Kidney tubule cell (primary cell): ENCODE results near the gene CEP104.

ENCODE experiments used
- DNase-seq: peaks from one replicate; pipeline ENCODE4 v3.0.0-alpha.2; 2018; ENCODE audit warnings: low spot score

The CEP104 gene

DNA sequence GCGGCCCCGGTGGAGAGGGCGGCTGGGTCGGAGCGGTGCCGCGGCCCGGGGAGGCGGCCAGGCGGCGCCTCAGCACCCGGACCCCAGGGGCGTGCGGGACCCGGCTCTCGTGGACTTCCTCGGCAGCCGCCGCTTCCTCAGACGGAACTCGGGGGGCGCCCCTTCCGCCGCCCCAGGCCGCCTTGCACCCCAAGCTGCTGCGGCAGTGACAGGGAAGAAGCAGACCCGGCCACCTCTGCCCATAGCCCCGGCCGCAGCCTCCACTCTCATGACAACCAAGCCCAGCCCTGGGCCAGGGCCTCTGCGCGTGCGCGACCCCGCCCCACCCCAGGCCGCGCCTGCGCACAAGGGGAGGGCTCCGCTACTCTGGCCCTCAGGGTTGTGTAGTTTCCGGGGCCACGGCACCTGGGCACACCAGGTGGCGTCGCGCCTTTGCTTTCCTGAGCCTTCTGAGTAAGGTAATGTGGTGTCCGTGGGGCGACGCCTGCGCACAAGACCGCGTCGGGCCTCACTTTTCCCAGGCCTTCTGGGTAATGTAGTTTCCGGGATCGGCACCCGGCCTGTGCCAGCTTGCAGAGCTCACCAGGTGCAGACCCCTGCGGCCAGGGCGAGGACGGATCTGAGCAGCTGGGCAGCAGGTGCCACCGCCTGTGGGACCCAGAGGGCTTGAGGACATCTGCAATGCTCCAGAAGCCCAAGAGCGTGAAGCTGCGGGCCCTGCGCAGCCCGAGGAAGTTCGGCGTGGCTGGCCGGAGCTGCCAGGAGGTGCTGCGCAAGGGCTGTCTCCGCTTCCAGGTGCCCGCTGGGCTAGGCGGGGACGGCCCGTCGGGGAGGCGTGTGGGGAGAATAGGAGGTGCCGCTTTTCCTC, at the start of gene CEP104, which contains the start of gene DFFB:
CEP104 (minus strand) TSS at position 289 of the 868 bp plus-strand sequence. CDS start 4,804 bp downstream, outside the sequence.
DFFB (plus strand) TSS at position 554 of the 868 bp plus-strand sequence; CDS start at position 682, 128 bp downstream.
- DNase-seq = peak; percentile 99

DNA sequence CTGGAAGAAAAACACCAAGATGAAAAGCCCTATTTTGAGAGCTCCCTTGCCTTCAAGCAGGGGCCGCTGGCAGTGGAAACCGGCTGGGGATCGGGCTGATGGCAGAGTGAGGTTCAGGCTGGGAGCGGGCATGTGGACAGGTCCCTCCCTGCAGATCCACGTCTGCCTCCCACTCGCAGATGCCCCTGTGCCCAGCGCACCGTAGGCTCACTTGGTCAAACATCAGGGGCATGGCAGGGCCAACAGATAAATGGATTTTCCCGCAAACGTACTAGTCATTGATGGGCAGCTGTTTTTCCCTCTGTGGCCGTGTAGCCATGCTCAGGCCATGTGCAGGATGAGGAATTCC, 49.6 kb upstream of the CEP104 start:
- no peak for DNase-seq

GRCh38 chr1:3905953-3906671, 49.1 kb upstream of the CEP104 start:
- no peak for DNase-seq

DNA sequence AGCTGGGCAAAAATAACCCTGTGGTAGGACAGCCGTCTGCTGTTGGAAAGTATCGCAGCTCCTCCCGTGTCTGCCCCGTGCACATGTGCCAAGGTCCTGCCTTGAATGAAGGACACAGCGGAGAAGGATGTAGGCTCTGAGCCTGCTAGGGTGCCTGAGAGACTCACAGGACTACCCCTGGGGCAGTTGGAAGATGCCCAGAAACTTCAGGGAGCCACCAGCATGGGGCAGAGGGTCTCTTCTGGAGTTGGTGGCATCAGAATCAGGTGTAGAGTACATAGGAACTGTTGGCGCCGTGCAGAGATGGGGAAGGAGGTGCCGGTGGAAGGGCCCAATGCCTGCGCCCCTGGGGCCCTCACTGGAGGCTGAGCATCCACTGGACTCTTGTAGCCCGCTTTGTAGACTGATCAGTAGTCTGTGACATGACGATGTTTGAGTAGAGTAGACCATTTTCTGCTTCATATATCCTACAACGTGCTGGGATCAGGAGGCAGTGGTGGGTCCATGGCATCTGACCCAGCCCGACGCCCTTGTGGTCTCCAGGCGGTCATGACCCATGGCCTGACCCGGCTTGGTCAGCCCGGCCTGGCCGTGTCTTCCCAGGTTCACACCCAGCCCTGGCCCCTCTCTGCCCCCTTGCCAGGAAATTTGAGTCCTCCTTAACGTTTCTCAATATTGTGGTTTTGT, 48.4 kb upstream of the CEP104 start:
- DNase-seq = no peak

DNA sequence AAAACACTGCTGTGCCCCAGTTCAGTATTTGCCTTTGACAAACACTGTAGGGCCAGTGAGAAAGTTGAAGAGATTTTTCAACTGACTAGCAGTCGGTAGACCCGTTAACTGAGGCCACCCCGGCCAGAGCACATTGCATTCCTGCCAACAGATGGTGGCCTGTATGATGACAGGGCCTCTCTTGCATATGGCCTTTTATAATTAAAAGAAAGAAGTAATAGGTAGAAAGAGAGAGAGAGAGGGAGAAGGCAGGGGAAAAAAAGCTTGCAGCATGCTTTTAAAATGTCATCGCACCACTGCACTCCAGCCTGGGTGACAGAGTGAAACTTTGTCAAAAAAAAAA, 47.8 kb upstream of the CEP104 start:
- no peak for DNase-seq

DNA sequence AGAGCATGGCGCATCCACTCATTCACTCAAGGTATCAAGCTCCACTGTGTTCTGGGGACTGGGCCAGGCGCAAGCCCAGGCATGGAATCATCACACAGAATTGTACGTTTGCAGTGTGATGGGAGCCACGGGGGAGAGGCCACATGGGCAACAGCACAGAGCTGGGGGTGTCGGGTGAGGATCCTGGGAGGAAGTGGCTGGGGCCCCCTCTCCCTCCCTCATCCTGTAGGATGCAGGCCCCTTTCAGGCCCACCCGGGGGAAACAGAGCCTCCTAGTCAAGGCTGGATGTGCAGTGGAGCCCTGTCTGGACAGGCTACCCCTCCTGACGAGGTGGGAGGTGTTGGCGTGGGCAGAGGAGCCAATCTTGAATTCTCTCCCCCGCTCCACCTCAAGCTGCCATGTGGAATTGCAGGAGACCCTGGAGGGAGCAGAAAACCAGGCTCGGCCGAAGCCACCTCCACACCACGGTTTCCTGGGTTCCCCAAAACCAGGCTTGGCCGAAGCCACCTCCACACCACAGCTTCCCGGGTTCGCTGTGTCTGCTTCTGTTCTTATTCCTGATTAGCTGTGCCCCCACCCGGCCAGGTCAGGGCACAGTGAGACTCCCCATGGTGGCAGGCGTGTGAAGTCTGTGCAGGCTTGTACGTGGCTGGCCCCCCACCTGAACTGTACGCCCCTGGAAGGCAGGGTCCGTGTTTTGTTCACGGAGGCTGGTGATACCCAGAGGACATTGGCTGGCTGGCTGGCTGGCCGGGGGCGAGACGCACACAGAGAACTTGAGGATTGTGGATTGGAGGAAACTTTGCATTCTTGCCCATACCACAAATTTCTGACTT, 47.2 kb upstream of the CEP104 start:
- no peak for DNase-seq

DNA sequence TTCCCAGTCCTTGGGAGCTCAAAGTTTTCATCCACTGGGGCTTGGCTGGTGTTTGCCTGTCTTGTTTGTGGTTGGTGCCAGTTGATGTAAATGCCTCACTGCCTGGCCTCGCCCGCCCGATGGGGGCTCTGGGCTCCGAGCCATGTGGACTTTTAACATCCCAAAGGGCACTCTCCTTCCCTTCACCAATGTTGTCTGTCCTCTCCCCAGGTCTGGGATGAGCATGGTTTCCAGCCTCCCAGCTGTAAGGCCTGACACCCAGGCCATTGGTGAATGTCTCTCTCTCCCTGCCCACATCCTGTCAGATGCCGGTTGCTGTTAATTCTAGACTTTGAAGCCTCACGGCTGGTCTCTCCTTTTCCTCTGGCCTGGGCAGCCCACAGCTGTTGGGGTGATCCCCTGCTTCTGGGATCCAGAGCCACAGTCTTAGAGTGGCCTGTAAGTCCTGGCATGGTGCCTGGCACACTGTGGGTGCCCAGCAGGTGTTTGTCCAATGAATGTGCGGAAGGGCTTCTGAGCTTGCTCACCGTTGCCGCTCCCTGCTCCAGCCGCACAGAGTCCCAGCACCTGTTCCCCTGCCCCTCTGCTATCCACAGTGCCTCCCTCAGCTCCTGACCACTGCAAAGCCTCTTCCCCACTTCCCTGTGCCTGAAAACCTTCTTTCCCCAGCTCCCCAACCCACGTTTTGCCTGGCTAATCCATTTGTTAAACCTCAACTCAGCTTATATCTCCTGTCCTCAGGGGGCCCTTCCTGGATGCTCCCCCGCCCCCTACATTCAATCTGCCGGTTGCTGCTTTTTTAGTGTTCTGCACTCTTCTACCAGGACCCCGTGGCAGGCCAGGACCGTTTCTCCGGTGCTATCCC, 46.4 kb upstream of the CEP104 start:
- peak; percentile 35 for DNase-seq

- peak; percentile 25 for DNase-seq
Measured at GRCh38 chr1:3902571-3903091, 45.6 kb upstream of the CEP104 start.

DNA sequence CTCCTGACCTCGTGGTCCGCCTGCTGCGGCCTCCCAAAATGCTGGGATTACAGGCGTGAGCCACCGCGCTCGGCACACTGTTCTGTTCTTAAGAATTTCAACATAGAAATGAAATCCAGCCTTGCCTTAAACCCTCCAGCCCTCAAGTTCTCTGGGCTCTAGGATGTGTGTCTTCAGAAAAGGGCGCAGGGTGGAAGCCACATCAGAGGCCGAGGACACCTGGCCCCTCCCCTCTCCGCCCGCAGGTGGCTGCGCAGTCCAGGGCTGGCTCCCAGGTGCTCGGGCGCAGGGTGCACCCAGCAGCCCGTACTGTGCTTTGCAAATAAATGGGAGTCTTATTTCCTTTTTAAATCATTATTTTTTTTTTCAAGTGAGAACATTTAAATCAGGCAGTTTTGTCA, 45.1 kb upstream of the CEP104 start:
- DNase-seq = no peak

DNA sequence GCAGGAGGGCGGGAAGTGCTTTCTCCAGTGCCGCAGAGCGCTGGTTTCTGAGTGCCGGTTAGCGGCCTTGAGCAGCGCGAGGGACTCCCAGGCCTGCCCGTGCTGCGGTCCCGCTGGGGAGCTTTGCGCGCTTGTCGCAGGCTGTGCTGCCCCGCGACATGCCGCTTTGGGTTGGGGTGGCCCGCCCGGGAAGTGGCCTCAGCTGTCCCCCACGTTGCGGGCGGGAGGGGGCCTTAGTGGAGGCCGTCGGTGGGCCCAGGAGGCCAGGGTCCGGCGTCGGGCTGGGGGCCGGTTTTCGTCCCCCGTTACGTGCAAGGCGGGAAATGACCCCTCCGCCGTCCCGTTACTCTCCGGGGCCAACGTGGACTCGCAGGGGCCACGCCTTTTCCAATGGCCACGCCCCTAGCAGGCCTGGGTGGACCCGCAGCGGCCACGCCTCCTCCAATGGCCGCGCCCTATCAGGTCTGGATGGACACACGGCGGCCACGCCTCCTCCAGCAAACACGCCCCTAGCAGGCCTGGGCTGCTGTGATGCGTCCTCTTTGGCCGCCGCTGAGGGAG, 44.0 kb upstream of the CEP104 start:
- DNase-seq = peak; percentile 97

DNA sequence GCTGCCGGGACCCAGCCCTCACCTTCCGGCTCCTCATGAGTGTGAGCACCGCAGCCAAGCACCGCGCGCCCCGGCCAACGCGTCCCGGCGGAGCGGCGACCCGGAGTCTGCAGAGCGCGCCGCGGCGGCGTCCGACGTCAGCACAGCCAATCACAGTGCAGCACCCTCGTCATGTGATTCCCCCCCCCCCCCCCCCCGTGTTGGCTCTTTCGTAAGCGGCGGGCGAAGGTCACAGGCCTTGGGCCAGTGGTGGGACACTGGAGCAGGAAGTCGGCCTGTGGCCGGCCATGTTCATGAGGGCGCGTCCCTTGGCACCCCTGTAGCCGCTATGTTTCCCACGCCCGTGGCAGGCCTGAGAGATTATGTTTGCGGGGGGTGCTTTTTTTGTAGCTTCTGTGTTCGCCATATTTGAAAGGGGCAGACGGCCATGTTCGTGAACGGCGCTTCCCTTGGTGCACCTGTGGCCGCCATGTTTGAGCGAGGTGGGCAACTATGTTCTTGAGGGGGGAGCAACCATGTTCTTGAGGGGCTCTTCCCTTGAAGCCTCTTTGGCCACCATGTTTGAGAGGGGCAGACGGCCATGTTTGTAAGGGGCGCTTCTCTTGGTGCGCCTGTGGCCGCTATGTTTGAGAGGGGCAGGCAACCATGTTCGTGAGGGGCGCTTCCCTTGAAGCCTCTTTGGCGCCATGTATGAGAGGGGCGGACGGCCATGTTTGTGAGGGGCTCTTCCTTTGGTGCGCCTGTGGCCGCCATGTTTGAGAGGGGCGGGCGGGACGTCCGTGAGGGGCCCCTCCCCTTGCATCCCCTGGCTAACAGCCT, 43.3 kb upstream of the CEP104 start, which contains the start of gene C1orf174:
C1orf174 (minus strand) TSS at position 123 of the 819 bp plus-strand sequence; CDS start at position 37, 86 bp downstream.
- DNase-seq = peak; percentile 98

DNA sequence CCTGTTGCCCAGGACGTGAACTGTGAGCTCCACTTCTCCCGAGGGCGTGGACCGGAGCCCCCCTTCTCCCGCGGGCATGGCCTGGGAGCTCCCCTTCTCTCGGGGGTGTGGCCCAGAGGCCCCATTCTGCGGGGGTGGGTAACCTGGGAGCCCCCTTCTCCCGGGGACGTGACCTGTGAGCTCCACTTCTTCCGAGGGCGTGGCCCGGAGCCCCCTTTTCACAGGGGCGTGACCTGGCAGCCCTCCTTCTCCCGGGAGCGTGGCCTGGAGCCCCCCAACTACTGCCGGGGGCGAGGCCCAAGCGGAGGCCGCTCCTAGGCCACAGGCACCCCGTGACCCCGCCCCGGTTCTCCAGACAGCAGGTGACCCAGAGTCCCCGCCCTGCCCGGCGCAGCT, 42.7 kb upstream of the CEP104 start:
- no peak for DNase-seq

DNA sequence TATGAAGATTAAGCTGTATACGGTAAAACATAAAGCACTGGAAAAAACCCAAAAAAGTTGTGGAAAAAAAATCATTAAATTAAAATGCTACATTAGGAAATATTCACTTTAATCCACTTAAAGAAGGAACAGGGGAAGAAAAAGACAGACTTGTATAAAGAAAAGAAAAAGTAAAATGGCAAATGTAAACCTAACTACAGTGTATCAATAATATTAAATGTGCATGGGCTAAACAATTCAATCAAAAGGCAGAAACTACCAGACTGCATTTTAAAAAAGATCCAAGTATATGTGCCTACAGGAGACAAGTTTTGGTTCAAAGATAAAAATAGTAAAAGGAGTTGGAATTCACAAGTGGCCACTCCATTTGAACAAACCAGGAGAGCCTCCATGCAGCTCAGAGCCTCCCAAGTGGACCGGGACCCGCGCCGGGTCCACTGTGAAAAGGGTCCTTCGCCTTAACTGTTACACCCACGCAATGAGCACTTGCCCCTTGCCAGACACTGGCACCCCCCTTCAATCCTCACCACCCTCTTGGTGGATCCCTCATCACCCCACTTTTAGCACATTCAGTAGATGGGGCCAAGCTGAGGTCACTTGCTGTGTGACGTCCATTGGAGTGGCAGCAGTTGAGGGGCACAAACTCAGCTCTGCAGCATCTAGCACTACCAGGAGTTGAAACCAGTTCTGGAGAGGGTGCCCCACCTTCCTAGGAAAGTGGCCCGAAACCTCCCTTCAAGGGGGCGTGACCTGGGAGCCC, 42.2 kb upstream of the CEP104 start:
- peak; percentile 21 for DNase-seq

- DNase-seq = no peak
Measured at GRCh38 chr1:3898475-3898735, 41.4 kb upstream of the CEP104 start.

DNA sequence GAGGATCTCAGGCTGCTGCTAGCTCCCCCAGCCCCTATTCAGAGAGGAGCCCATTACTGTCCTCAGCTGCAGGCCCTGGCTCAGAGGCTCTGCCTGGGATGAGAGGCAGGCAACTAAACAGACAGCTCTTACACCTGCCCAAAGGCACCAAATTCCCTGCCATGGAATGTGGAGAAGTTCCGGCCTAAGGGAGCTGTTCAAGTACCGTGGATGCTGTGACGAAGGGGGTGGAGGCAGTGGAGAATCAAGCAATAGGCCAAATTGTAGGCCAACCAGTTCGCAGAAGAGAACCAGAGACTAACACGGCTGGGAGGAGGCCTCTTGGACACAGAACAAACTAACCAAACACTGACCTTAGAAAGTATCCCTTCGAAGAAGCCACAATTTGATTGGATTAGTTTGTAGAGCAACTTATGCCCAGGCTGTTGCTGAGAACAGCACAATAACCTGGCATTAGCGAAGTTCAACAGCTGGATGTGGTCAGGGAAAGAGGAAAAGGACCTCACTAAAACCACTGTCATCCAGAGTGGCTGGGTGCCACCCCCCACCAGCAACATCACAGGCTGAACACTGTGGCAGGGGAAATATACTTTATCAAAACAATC, 39.5 kb upstream of the CEP104 start:
- no peak for DNase-seq

DNA sequence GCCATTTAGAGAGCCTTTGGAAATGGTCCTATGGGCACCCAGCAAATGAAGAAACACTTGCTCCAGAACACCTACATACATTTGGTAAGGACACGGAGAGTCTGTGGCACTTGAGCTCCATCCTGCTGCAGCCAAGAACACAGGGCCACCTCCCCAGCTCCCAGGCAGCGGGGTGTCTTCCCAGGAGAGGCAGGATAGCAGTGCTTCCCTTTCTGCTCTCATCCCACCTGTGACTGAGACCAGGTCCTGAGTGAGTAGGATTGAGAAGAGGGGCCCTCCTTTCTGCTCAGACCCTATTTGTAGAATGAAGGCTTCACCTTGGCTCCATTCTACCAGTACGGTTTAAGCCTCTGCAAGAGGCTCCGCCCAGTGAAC, 38.9 kb upstream of the CEP104 start:
- no peak for DNase-seq

- no peak for DNase-seq
Measured at GRCh38 chr1:3895279-3895950, 38.4 kb upstream of the CEP104 start.
